ENCODE data around the gene TTLL6.

The TTLL6 gene

DNA sequence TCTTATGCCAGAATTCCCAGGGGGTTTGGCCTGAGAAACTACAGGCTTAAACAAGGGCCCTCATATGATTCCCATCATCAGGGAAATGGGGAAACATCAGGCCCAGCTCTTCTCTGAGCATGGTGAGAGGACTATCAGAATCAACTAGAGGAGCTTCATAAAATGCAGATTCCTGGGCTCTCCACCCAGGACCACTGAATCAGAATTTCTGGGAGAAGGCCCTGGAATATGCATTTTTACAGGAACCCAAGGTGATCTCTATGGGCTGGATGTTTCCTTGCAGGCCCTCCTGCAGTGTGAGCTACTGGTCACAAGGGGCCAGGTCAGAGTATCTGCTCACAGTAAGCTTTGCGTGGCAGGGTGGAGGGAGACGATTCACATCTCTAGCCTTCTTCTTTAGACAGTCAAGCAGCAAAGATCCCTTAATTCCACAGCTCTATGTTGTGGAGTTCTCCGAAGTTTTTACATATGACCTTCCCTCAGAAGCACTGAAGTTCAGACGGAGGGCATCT is 49.7 kb downstream of the TTLL6 start:
- Histone ChIP-seq H3K27ac (ENCODE audit: low read length) (no peak overlapping the region), H3K4me3 (ENCODE audit: low read length) (no peak overlapping the region), H3K36me3 (replicated peaks; ENCODE audit: low read depth, low read length) (no peaks in the 10 kb centered on the region), H3K27me3 (ENCODE audit: low read depth, low read length) (peaks cover 10% of the 10 kb centered on the region; the same call in 1 of the 2 replicates), H3K79me2 (ENCODE audit: low read length) (no peaks in the 10 kb centered on the region), H3K9ac (ENCODE audit: low read length) (no peak overlapping the region), H3K4me2 (ENCODE audit: low read length) (no peak overlapping the region), H4K20me1 (ENCODE audit: insufficient read depth, low read length) (no peaks in the 10 kb centered on the region), H3K4me1 (ENCODE audit: low read length) (peaks cover 5% of the 10 kb centered on the region; the same call in 1 of the 2 replicates), H3K9me3 (ENCODE audit: insufficient read depth, low read length) (no peaks in the 10 kb centered on the region), H2AFZ (ENCODE audit: low read depth, low read length) (no peak overlapping the region)
- TF ChIP-seq EZH2phosphoT487 (IDR thresholded peaks at IDR 0.05; ENCODE audit: low read depth) = no peak
- TF ChIP-seq, protein P1, sequence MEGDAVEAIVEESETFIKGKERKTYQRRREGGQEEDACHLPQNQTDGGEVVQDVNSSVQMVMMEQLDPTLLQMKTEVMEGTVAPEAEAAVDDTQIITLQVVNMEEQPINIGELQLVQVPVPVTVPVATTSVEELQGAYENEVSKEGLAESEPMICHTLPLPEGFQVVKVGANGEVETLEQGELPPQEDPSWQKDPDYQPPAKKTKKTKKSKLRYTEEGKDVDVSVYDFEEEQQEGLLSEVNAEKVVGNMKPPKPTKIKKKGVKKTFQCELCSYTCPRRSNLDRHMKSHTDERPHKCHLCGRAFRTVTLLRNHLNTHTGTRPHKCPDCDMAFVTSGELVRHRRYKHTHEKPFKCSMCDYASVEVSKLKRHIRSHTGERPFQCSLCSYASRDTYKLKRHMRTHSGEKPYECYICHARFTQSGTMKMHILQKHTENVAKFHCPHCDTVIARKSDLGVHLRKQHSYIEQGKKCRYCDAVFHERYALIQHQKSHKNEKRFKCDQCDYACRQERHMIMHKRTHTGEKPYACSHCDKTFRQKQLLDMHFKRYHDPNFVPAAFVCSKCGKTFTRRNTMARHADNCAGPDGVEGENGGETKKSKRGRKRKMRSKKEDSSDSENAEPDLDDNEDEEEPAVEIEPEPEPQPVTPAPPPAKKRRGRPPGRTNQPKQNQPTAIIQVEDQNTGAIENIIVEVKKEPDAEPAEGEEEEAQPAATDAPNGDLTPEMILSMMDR (IDR thresholded peaks at IDR 0.05; ENCODE audit: low read depth, low read length) = no peak

DNA sequence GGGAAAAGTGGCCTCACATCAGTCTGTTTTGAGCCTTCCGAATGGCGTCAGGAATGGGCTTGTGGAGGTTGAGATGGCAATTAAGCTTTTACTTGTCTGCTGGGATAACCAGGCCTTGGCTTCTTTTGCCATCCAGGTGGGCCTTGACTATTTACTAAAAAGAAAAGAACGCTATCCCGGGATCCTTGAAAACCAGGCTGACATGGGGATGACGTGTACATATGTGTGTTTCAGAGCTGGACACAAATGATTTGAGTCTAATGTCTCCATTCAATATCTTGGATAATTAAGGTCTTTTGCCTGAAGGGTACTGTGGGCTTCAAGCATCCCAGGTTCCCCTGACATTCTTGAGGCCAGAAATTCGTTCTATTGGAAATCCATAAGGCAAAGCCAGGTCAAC is 55.9 kb downstream of the TTLL6 start:
- Histone ChIP-seq H3K9me3 (ENCODE audit: insufficient read depth, low read length) (no peaks in the 10 kb centered on the region), H3K27me3 (ENCODE audit: low read depth, low read length) (peaks cover 13% of the 10 kb centered on the region; the same call in 1 of the 2 replicates), H3K4me2 (ENCODE audit: low read length) (no peak overlapping the region), H3K79me2 (ENCODE audit: low read length) (no peaks in the 10 kb centered on the region), H4K20me1 (ENCODE audit: insufficient read depth, low read length) (no peaks in the 10 kb centered on the region), H3K9ac (ENCODE audit: low read length) (no peak overlapping the region), H3K4me1 (ENCODE audit: low read length) (peaks cover 11% of the 10 kb centered on the region), H3K4me3 (ENCODE audit: low read length) (no peak overlapping the region), H3K27ac (ENCODE audit: low read length) (no peak overlapping the region), H3K36me3 (replicated peaks; ENCODE audit: low read depth, low read length) (no peaks in the 10 kb centered on the region), H2AFZ (ENCODE audit: low read depth, low read length) (no peak overlapping the region)
- TF ChIP-seq EZH2phosphoT487 (IDR thresholded peaks at IDR 0.05; ENCODE audit: low read depth) = no peak
- TF ChIP-seq, protein P1 (IDR thresholded peaks at IDR 0.05; ENCODE audit: low read depth, low read length) = no peak

DNA sequence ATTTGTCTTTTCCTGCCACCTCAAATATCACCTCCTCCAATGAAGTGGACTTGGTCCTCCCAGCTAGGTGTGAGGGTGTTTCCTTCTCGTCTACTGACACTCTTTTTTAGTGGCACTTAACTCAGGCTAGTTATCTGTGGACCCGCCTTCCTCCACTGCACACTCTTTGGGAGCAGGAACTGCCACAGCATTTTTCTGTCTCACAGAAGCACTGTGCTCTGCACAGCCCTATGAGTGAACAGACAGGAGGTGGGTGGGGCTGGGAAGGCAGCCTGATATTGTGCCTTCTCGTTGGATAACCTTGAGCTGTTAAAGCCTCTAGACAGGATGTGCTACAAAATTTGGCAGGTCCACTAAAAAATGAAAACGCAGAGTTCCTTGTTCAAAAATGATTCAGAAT is 56.6 kb downstream of the TTLL6 start:
- Histone ChIP-seq H4K20me1 (ENCODE audit: insufficient read depth, low read length) (no peaks in the 10 kb centered on the region), H3K9me3 (ENCODE audit: insufficient read depth, low read length) (no peaks in the 10 kb centered on the region), H3K4me1 (ENCODE audit: low read length) (peaks cover 14% of the 10 kb centered on the region), H3K9ac (ENCODE audit: low read length) (no peak overlapping the region), H3K27ac (ENCODE audit: low read length) (no peak overlapping the region), H3K36me3 (replicated peaks; ENCODE audit: low read depth, low read length) (no peaks in the 10 kb centered on the region), H3K79me2 (ENCODE audit: low read length) (no peaks in the 10 kb centered on the region), H3K27me3 (ENCODE audit: low read depth, low read length) (peaks cover 13% of the 10 kb centered on the region; the same call in 1 of the 2 replicates), H3K4me2 (ENCODE audit: low read length) (no peak overlapping the region), H3K4me3 (ENCODE audit: low read length) (no peak overlapping the region), H2AFZ (ENCODE audit: low read depth, low read length) (no peak overlapping the region)
- no peak for TF ChIP-seq EZH2phosphoT487 (IDR thresholded peaks at IDR 0.05; ENCODE audit: low read depth)
- TF ChIP-seq, protein P1 (IDR thresholded peaks at IDR 0.05; ENCODE audit: low read depth, low read length) = no peak

DNA sequence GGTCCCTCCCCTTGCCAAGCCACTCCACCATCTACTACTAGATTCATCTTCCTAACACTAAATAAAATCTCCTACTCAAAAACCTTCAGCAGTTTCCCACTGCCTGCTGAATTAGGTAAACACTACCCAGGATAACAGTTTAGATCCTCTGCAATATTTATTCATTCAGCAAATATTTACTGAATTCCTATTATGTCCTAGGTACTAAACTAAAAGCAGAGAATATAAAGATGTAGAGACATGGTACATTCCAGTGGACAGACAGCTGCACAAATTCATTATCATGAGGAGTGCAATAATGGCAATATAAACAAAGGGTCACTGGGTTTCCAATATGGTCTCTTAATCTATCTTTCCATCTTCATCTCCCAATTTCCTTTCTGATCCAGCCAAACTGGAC is 57.7 kb downstream of the TTLL6 start:
- H3K9ac ChIP-seq (ENCODE audit: low read length) = no peak overlapping the region
- no peaks in the 10 kb centered on the region for H3K9me3 ChIP-seq (ENCODE audit: insufficient read depth, low read length)
- no peak overlapping the region for H3K27ac ChIP-seq (ENCODE audit: low read length)
- H4K20me1 ChIP-seq (ENCODE audit: insufficient read depth, low read length) = no peaks in the 10 kb centered on the region
- no peaks in the 10 kb centered on the region for H3K36me3 ChIP-seq (replicated peaks; ENCODE audit: low read depth, low read length)
- no peaks in the 10 kb centered on the region for H3K79me2 ChIP-seq (ENCODE audit: low read length)
- no peak overlapping the region for H3K4me3 ChIP-seq (ENCODE audit: low read length)
- H3K4me2 ChIP-seq (ENCODE audit: low read length) = no peak overlapping the region
- TF ChIP-seq, protein P1 (IDR thresholded peaks at IDR 0.05; ENCODE audit: low read depth, low read length) = no peak
- TF ChIP-seq EZH2phosphoT487 (IDR thresholded peaks at IDR 0.05; ENCODE audit: low read depth) = no peak
- H2AFZ ChIP-seq (ENCODE audit: low read depth, low read length) = no peak overlapping the region
- peaks cover 13% of the 10 kb centered on the region; the same call in 1 of the 2 replicates for H3K27me3 ChIP-seq (ENCODE audit: low read depth, low read length)
- H3K4me1 ChIP-seq (ENCODE audit: low read length) = peaks cover 17% of the 10 kb centered on the region

Measured in OCI-LY3 (cell line).